Measurements from ENCODE around the gene ATG101. TPM values are rescaled to one million over a fixed set of nuclear protein-coding genes. Genes with fewer than 3 reads are reported as not detected.
A peak's percentile ranks its signal among the peaks of the same experiment; 100 is the strongest.

ATG101 gene
- total and polyA plus RNA-seq, 9 of the 15 experiments (the other 6 are each of a cell fraction or from before 2014, with no cell fraction given), result 2.9 to 52.4 (median 29.7) TPM

- 82% methylated on average over 3 of the region's 5 CpGs for WGBS (ENCODE audit: insufficient coverage, low coverage, missing lambda C conversion rate)
- no TSS peak for BruUV-seq (replicated peaks)
- Histone ChIP-seq H2AFZ (ENCODE audit: low read depth, low read length) (no peak overlapping the region), H3K27ac (ENCODE audit: extremely low read depth, low read depth, low read length) (no peak overlapping the region), H3K9me1 (ENCODE audit: control insufficient read depth, insufficient read depth, low read length) (no peaks in the 10 kb centered on the region), H3K9ac (ENCODE audit: insufficient read depth in 1 of 2, low read depth in 2 of 2, low read length in 2 of 2) (0 out of 4 replicates have a peak overlapping the region, but pooled peaks of 1 of the 2 experiments have one; percentile 71), H3K36me3 (ENCODE audit: control insufficient read depth, insufficient read depth, low read length) (no peaks in the 10 kb centered on the region), H3K9me3 (replicated peaks; ENCODE audit: control insufficient read depth, insufficient read depth, low read depth, low read length) (no peaks in the 10 kb centered on the region), H3K79me2 (ENCODE audit: control insufficient read depth, insufficient read depth, low read length) (no peaks in the 10 kb centered on the region), H4K20me1 (replicated peaks; ENCODE audit: control insufficient read depth, insufficient read depth, low read length) (peaks cover 6% of the 10 kb centered on the region; the same call in 1 of the 2 replicates), H3K4me3 (no peak overlapping the region), H3K27me3 (ENCODE audit: control insufficient read depth in 2 of 2, insufficient read depth in 2 of 2, low read length in 2 of 2) (no peaks in the 10 kb centered on the region), H3K4me2 (ENCODE audit: insufficient read depth, low read length) (no peak overlapping the region), H3K4me1 (replicated peaks in 1 of 2; ENCODE audit: control insufficient read depth in 2 of 2, insufficient read depth in 2 of 2, low read length in 2 of 2) (peaks cover 23 to 45% of the 10 kb centered on the region in 2 experiments)
- FAIRE-seq, result no peak
- intact Hi-C loops (cut with micrococcal nuclease) (no loop called here), in situ Hi-C loops (cut with MboI) (no loop called here)
- no peak for ATAC-seq
- TF ChIP-seq TFAP4 (CRISPR knock-in tag; IDR thresholded peaks at IDR 0.05; ENCODE audit: borderline replicate concordance) (no peak), TAL1 (IDR thresholded peaks at IDR 0.05) (no peak), EGR1 (conservative IDR thresholded peaks at IDR 0.05) (no peak), ZNF445 (CRISPR knock-in tag; IDR thresholded peaks at IDR 0.05; ENCODE audit: low read depth) (no peak), RBBP5 (IDR thresholded peaks at IDR 0.05; ENCODE audit: borderline replicate concordance, insufficient read depth, low read length, poor library complexity, severe bottlenecking) (no peak), BRD4 (IDR thresholded peaks at IDR 0.05) (no peak), POU5F1 (IDR thresholded peaks at IDR 0.05; ENCODE audit: borderline replicate concordance, low read depth, low read length, partially characterized antibody) (no peak), TSHZ1 (CRISPR knock-in tag; IDR thresholded peaks at IDR 0.05) (no peak), RFX1 (IDR thresholded peaks at IDR 0.05) (no peak), TRIM28 (IDR thresholded peaks at IDR 0.05) (no peak)
- POLR2A ChIA-PET, result no interaction called here
- CTCF ChIA-PET (ENCODE audit: low intra/inter-chr PET ratio), result no interaction called here
- DNase-seq (ENCODE audit: extremely low read depth in 1 of 4, low spot score in 3 of 4), result no peak
These were observed 20.1 kb upstream of the ATG101 start for GRCh38 chr12:52049688-52050087.

Measured in K562 (cell line).